Kidney (tissue), 14 donors: Measurements from ENCODE around the gene ADAMTS20. TPM values are rescaled to one million over a fixed set of nuclear protein-coding genes. Genes with fewer than 3 reads are reported as not detected.

Experiments
- DNase-seq, 5 donors: peaks; one replicate each; pipeline ENCODE4 v3.0.0-alpha.2; 2013 to 2020
- FAIRE-seq: peaks from 2 replicates; lab custom pipeline; 2012; peaks lifted over from hg19 to GRCh38; lab: Jason Lieb, UNC
- H3K27ac ChIP-seq, 2 donors: one replicate each; pipeline ENCODE4 v1.7.0; 2013; ENCODE audit warnings: low read depth in 2 of 2, low read length in 2 of 2, inconsistent platforms in 1 of 2
- H3K27me3 ChIP-seq: one replicate; pipeline ENCODE4 v1.7.1; 2013; ENCODE audit warnings: low read length, inconsistent platforms; ENCODE audit not compliant: control insufficient read depth, insufficient read depth
- H3K36me3 ChIP-seq, 3 donors: one replicate each; pipeline versions ENCODE4 v1.7.0 to v1.7.1; 2013; ENCODE audit warnings: low read length in 3 of 3, control low read depth in 1 of 3, inconsistent platforms in 1 of 3; ENCODE audit not compliant: insufficient read depth in 3 of 3, control insufficient read depth in 2 of 3
- H3K4me1 ChIP-seq, 3 donors: one replicate each; pipeline versions ENCODE4 v1.7.0 to v1.7.1; 2013; ENCODE audit warnings: low read length in 3 of 3, inconsistent platforms in 1 of 3, low read depth in 1 of 3; ENCODE audit not compliant: control insufficient read depth in 2 of 3, insufficient read depth in 2 of 3
- H3K4me3 ChIP-seq, 3 donors: one replicate each; pipeline versions ENCODE4 v1.7.0 to v1.8.1; 2013; ENCODE audit warnings: low read length in 3 of 3, control low read depth in 1 of 3, inconsistent platforms in 1 of 3
- H3K9ac ChIP-seq, 3 donors: one replicate each; pipeline versions ENCODE4 v1.7.0 to v1.7.1; 2013; ENCODE audit warnings: low read length in 3 of 3, control low read depth in 1 of 3, inconsistent platforms in 1 of 3
- H3K9me3 ChIP-seq, 3 donors: one replicate each; pipeline versions ENCODE4 v1.7.0 to v1.7.1; 2013; ENCODE audit warnings: low read length in 3 of 3, control low read depth in 1 of 3, inconsistent platforms in 1 of 3; ENCODE audit not compliant: control insufficient read depth in 2 of 3, insufficient read depth in 1 of 3
- intact Hi-C: fragments of 100-400 bp; cut with DNase I; formaldehyde crosslinking; loops from one replicate; pipeline ENCODE4 v1.11.1; 2022
- polyA plus RNA-seq: library from polyadenylated mRNA; stranded (reverse); fragments of 350-450 nt; fragmentation: Illumina TruSeq; extraction: RNeasy Lipid Tissue Mini Kit (QIAGEN cat#74804); gene quantifications from one replicate; pipeline ENCODE4 v1.2.3, GENCODE V29; 2014; ENCODE audit warnings: low read depth, low replicate concordance; ENCODE audit not compliant: insufficient read depth
- total RNA-seq: library from RNA; stranded (reverse); fragmentation: NEBNext Ultra II Directional; extraction: Animal tissue kit (Norgen Biotek cat#: 25700); gene quantifications from one replicate; pipeline ENCODE4 v1.2.1, GENCODE V29; 2021
- TF ChIP-seq, protein P1 (sequence below): IDR thresholded peaks from 3 replicates; pipeline ENCODE4 v1.5.1; 2012; ENCODE audit warnings: mild to moderate bottlenecking, moderate library complexity, borderline replicate concordance; ENCODE audit not compliant: insufficient read depth; ENCODE audit errors: extremely low read depth
- donor health status: control.
- donor health status: control.
- donor health status: control.
- donor health status: control.
- donor health status: control.
- donor health status: DM: yes; HTN: yes; CAD: no.
- donor health status: Normal renal cell carcinoma (clear cell type).

ADAMTS20 gene
- total and polyA plus RNA-seq, 2 donors from 2014 or later: not detected

- Histone ChIP-seq H3K9me3 (no peaks in the 10 kb centered on the region), H3K4me1 (no peaks in the 10 kb centered on the region), H3K9ac (no peak overlapping the region), H3K27ac (no peak overlapping the region), H3K4me3 (no peak overlapping the region), H3K27me3 (no peaks in the 10 kb centered on the region), H3K36me3 (no peaks in the 10 kb centered on the region)
- FAIRE-seq (no peak), DNase-seq (no peak)
- TF ChIP-seq, protein P1, sequence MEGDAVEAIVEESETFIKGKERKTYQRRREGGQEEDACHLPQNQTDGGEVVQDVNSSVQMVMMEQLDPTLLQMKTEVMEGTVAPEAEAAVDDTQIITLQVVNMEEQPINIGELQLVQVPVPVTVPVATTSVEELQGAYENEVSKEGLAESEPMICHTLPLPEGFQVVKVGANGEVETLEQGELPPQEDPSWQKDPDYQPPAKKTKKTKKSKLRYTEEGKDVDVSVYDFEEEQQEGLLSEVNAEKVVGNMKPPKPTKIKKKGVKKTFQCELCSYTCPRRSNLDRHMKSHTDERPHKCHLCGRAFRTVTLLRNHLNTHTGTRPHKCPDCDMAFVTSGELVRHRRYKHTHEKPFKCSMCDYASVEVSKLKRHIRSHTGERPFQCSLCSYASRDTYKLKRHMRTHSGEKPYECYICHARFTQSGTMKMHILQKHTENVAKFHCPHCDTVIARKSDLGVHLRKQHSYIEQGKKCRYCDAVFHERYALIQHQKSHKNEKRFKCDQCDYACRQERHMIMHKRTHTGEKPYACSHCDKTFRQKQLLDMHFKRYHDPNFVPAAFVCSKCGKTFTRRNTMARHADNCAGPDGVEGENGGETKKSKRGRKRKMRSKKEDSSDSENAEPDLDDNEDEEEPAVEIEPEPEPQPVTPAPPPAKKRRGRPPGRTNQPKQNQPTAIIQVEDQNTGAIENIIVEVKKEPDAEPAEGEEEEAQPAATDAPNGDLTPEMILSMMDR: no peak
- intact Hi-C loops: no loop called here
These were observed 244.9 kb downstream of the ADAMTS20 start for GRCh38 chr12:43307126-43307525.

- Histone ChIP-seq H3K27ac (no peak overlapping the region), H3K9me3 (no peaks in the 10 kb centered on the region), H3K27me3 (no peaks in the 10 kb centered on the region), H3K9ac (no peak overlapping the region), H3K4me1 (no peaks in the 10 kb centered on the region), H3K4me3 (no peak overlapping the region), H3K36me3 (no peaks in the 10 kb centered on the region)
- FAIRE-seq (no peak), DNase-seq (no peak)
- intact Hi-C loops: no loop called here
- TF ChIP-seq, protein P1: no peak
These were observed 245.9 kb downstream of the ADAMTS20 start for GRCh38 chr12:43306066-43306465.

GRCh38 chr12:43305065-43305464 lies 246.9 kb downstream of the ADAMTS20 start:
- DNase-seq (no peak), FAIRE-seq (no peak)
- Histone ChIP-seq H3K4me3 (no peak overlapping the region), H3K9ac (no peak overlapping the region), H3K36me3 (no peaks in the 10 kb centered on the region), H3K9me3 (no peaks in the 10 kb centered on the region), H3K4me1 (no peaks in the 10 kb centered on the region), H3K27ac (no peak overlapping the region), H3K27me3 (no peaks in the 10 kb centered on the region)
- intact Hi-C loops: no loop called here
- TF ChIP-seq, protein P1: no peak

Other genes with a start within 250 kb of the ADAMTS20 start
- 14.5 TPM for gene PUS7L, start 206.6 kb upstream of the ADAMTS20 start, total RNA-seq
- 1.8 TPM for gene PUS7L, start 206.6 kb upstream of the ADAMTS20 start, polyA plus RNA-seq
- 29.7 TPM for gene IRAK4, start 206.7 kb upstream of the ADAMTS20 start, total RNA-seq
- gene IRAK4, start 206.7 kb upstream of the ADAMTS20 start, polyA plus RNA-seq: 10.1 TPM